Right atrium auricular region (tissue), 2 donors: ENCODE measurements around the gene YRDC. TPM values are rescaled to one million over a fixed set of nuclear protein-coding genes. Genes with fewer than 3 reads are reported as not detected.
A peak's percentile ranks its signal among the peaks of the same experiment; 100 is the strongest.

ENCODE experiments used
- DNase-seq: peaks from one replicate; pipeline ENCODE4 v3.0.0-alpha.2; 2019; ENCODE audit warnings: low spot score
- H3K27ac ChIP-seq, 2 donors: fragments of 200-600 bp; sonication (generic); 1 replicate in 1 of 2; 2 replicates in 1 of 2; pipeline ENCODE4 v1.5.1; 2016 to 2019
- H3K27me3 ChIP-seq, 2 donors: fragments of 200-600 bp; sonication (generic); one replicate each; pipeline versions ENCODE4 v1.5.1 to v1.6.0; 2017 to 2019
- H3K36me3 ChIP-seq: fragments of 200-600 bp; sonication (generic); one replicate; pipeline ENCODE4 v1.5.1; 2016
- H3K4me1 ChIP-seq, 2 donors: fragments of 200-600 bp; sonication (generic); one replicate each; pipeline versions ENCODE4 v1.5.1 to v1.6.0; 2017 to 2019
- H3K4me3 ChIP-seq, 2 donors: fragments of 200-600 bp; sonication (generic); 1 replicate in 1 of 2; 2 replicates in 1 of 2; pipeline ENCODE4 v1.5.1; 2017 to 2019; ENCODE audit warnings: mild to moderate bottlenecking in 1 of 2, moderate library complexity in 1 of 2
- H3K9me3 ChIP-seq, 2 donors: fragments of 200-600 bp; sonication (generic); one replicate each; pipeline ENCODE4 v1.5.1; 2019
- CTCF ChIP-seq, 2 donors: fragments of 200-600 bp; sonication (generic); IDR thresholded peaks; one replicate each; pipeline ENCODE4 v1.5.1; 2019; ENCODE audit warnings: antibody characterized with exemption in 2 of 2
- total RNA-seq, 2 donors: library from RNA; depleted of rRNA; stranded (reverse); fragments of >200 nt; gene quantifications; one replicate each; pipeline ENCODE4 v1.1.0, GENCODE V29; 2016

Gene YRDC
- total RNA-seq, 2 donors from 2014 or later = 6.1 to 8.6 TPM

- TF ChIP-seq CTCF (IDR thresholded peaks at IDR 0.05) = no peak
- Histone ChIP-seq H3K4me1 (no peaks in the 10 kb centered on the region), H3K27ac (no peak overlapping the region), H3K4me3 (no peak overlapping the region), H3K27me3 (no peaks in the 10 kb centered on the region), H3K36me3 (peaks cover 56% of the 10 kb centered on the region), H3K9me3 (no peaks in the 10 kb centered on the region)
- DNase-seq = no peak
Observed at GRCh38 chr1:37821481-37821880, 13.5 kb upstream of the YRDC start.

GRCh38 chr1:37817481-37817880 is 9.5 kb upstream of the YRDC start:
- H3K4me3 ChIP-seq = no peak overlapping the region
- no peak for DNase-seq
- no peak for TF ChIP-seq CTCF (IDR thresholded peaks at IDR 0.05)
- no peaks in the 10 kb centered on the region for H3K4me1 ChIP-seq
- H3K9me3 ChIP-seq = no peaks in the 10 kb centered on the region
- no peak overlapping the region for H3K27ac ChIP-seq
- no peaks in the 10 kb centered on the region for H3K27me3 ChIP-seq
- H3K36me3 ChIP-seq = peaks cover 59% of the 10 kb centered on the region

- H3K9me3 ChIP-seq = no peaks in the 10 kb centered on the region
- H3K4me3 ChIP-seq = no peak overlapping the region
- H3K36me3 ChIP-seq = peaks cover 32% of the 10 kb centered on the region
- H3K27ac ChIP-seq = no peak overlapping the region
- DNase-seq = no peak
- H3K4me1 ChIP-seq = peaks cover 0 to 5% of the 10 kb centered on the region in 2 donors
- TF ChIP-seq CTCF (IDR thresholded peaks at IDR 0.05) = no peak
- H3K27me3 ChIP-seq = no peaks in the 10 kb centered on the region
Observed at GRCh38 chr1:37814252-37814651, 6.2 kb upstream of the YRDC start.

- peaks cover 0 to 11% of the 10 kb centered on the region in 2 donors for H3K4me1 ChIP-seq
- no peak for DNase-seq
- no peak overlapping the region for H3K4me3 ChIP-seq
- H3K36me3 ChIP-seq = peaks cover 26% of the 10 kb centered on the region
- no peaks in the 10 kb centered on the region for H3K27me3 ChIP-seq
- H3K27ac ChIP-seq = no peak overlapping the region
- no peaks in the 10 kb centered on the region for H3K9me3 ChIP-seq
- no peak for TF ChIP-seq CTCF (IDR thresholded peaks at IDR 0.05)
Observed at GRCh38 chr1:37813529-37814145, 5.6 kb upstream of the YRDC start.

- no peaks in the 10 kb centered on the region for H3K27me3 ChIP-seq
- DNase-seq = peak; percentile 69
- TF ChIP-seq CTCF (IDR thresholded peaks at IDR 0.05) = peak; percentile 58 to 75
- no peak overlapping the region for H3K27ac ChIP-seq
- H3K4me3 ChIP-seq = no peak overlapping the region
- no peaks in the 10 kb centered on the region for H3K9me3 ChIP-seq
- H3K36me3 ChIP-seq = peaks cover 18% of the 10 kb centered on the region
- peaks cover 0 to 23% of the 10 kb centered on the region in 2 donors for H3K4me1 ChIP-seq
Observed at GRCh38 chr1:37811027-37811655, 3.1 kb upstream of the YRDC start.
